SK-N-MC (cell line): ENCODE results near the gene GALNT18.

Experiments used
- EZH2 ChIP-seq: fragments of 200-600 bp; sonication (generic); IDR thresholded peaks from one replicate; pipeline ENCODE4 v1.6.1; 2017; ENCODE audit warnings: antibody characterized with exemption
- FOXP2 ChIP-seq: optimal IDR thresholded peaks from 2 replicates; pipeline ENCODE3; 2011; ENCODE audit warnings: mild to moderate bottlenecking, moderate library complexity; ENCODE audit not compliant: insufficient read depth; ENCODE audit errors: extremely low read length, control extremely low read depth
- POLR2AphosphoS5 ChIP-seq: IDR thresholded peaks from 2 replicates; pipeline ENCODE4 v1.6.1; 2012; ENCODE audit warnings: mild to moderate bottlenecking, low read depth, low read length, borderline replicate concordance

- TF ChIP-seq POLR2AphosphoS5, result no peak
- TF ChIP-seq EZH2, result no peak
- no peak for TF ChIP-seq FOXP2
Observed at GRCh38 chr11:11451501-11452005, 170.3 kb downstream of the GALNT18 start.
